T1000 (cell line): ENCODE measurements around the gene LIPC.

Experiments
- DNase-seq: peaks from one replicate; lab custom pipeline; 2025; ENCODE audit warnings: mixed read lengths; lab: John Stamatoyannopoulos, UW

Gene LIPC

DNA sequence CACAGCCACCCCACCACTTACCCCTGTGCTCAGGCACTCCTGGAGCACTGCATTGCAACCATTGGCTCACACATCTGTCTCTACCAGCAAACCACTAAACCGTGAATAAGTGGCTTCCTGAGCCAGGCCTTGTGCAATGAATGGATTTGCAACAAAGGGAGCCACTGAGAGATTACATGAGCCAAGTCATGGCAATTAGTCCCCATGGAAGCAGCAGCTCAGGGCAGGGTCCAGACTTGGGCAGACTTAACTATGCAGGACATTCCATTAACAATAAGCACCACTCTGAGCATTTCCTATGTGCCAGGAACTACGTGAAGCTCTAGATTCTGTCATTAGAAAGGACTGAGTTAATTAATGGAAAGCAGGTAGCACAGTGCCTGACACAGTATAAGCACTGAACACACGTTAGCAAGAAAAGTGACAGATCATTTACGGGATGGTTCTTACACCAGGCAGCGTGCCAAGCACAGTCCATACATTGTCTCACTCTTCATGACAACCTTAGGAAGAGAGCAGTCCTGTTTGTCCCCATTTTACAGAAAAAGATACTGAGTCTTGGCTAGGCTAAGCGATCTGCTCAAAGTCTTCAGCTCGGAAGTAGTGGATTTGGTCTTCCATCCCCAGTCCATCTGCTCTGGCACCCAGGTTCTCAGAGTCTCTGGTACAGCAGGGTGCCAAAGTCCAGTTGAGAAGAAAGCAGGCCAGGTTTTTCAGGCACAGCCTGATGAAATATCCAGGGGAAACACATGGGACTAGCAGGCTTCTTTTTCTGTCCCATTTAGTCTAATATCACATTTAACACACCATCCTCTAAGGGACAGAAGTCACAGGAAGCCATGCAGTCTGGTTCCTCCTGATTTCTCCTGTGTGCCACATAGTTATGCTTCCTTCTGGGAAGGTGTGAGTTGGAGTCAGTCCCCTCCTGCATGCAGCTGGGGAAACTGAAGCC is 44.1 kb downstream of the LIPC start:
- DNase-seq = no peak

DNA sequence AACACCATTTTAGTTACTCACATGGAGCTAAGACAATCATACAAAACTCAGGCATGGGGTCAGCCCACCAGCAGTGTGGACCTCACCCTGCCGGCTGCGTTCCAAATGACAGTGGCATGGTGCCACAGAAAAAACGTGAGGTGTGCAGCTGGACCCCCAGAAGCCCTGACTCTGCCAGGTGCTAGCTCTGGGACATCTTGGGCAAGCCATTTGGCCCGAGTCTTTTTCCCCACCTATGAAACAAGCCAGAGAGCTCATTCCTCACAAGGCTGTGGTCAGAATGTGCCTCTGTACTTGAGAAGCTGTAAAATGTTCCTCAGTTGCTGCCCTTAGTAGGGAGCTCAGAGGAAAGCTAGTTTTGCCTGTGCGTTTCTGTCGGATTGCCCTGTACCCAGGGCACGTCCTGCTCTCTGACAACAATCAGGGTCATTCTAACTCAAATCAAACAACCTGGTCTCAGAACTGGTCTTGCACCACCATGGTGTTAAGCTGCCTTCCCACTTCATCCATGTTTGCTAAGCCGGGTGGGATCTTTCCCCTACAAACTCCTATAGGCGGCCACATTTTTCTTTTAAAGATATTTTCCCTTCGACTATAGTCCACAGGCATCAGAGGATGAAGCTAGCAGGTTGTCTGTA is 44.9 kb downstream of the LIPC start:
- no peak for DNase-seq

DNA sequence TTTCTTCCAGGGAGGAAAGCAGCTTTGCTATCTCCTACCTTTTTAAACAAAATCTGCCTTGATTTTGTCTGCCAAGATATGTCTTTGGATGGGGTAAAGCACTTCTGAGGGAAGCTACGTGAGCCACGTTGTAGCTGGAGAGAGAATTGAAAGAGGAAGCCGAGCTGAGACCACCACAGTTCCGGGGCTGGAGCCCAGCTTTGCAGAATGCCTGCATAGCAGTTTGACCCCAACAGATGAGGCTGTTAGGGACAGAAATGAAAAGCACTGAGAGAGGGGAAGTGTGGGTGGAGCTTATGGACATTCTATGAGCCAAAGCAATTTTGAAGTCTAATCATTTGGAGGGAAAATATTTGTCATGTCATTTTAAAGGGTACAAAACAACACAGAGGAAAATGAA is 45.4 kb downstream of the LIPC start:
- DNase-seq = no peak

DNA sequence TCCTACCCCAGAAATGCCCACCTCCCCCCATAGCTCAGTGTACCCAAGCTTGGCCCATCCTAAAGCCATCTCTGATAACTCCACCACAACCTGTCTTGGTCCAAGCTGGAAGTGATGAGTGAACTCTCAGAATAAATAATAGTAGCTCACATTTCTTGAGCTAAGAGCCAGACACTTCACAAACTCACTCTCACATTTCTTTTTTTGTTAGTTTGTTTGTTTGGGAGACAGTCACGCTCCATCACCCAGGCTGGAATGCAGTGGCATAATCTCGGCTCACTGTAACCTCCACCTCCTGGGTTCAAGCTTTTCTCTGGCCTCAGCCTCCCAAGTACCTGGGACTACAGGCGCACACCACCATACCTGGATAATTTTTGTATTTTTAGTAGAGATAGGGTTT is 46.2 kb downstream of the LIPC start:
- no peak for DNase-seq

DNA sequence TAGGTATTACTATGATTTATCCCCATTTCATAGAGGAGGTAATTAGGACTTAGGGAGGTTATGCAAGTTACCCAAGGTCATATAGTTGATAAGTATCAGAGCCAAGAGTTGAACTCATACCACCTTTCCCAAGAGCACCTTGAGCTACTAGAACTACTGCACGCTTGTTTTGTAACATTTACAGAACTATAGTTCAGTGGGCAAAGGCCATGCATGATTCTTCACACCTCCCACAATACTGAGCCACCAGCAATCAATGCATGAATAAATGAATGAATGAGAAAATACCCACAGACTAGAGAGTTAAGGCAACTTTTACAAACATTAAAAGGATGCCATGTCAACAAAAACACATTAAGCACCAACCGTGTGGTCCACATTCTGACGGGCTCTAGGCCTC is 46.8 kb downstream of the LIPC start:
- DNase-seq = no peak

DNA sequence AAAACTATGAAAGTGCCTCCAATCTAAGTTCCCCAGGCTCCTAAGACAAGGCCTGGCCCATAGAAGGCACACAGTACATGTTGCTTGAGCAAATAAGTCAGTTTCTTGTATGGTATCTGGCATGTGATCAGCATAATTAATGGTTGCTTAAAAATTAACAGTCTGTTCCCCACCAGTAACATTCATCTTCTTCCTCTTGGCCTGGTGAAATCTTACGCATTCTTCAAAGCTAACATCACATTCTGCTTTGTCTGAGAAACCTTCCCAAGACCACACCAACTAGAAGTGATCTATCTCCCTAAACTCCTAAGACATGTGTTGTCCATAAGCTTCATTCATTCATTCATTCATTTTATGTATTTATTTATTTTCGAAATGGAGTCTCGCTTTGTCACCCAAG is 48.1 kb downstream of the LIPC start:
- no peak for DNase-seq

DNA sequence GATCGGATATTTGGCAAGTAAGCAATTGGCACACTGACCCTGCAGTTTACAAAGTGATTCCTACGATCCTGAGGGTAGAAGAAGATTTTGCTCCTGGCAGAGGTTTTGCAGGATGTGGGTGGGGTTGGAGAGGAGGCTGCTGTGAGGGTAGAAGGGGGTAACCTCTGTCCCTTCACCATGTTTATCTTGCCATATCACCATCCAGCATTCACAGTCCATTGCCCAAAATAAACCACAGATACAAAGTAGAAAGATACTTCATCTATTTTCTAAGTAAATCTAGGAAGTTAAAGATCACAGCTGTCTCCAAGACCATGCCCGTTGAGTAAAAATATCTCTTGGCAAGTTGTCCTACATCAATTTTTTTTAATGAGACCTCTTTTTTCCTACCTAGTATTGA is 51.6 kb downstream of the LIPC start:
- DNase-seq = no peak

DNA sequence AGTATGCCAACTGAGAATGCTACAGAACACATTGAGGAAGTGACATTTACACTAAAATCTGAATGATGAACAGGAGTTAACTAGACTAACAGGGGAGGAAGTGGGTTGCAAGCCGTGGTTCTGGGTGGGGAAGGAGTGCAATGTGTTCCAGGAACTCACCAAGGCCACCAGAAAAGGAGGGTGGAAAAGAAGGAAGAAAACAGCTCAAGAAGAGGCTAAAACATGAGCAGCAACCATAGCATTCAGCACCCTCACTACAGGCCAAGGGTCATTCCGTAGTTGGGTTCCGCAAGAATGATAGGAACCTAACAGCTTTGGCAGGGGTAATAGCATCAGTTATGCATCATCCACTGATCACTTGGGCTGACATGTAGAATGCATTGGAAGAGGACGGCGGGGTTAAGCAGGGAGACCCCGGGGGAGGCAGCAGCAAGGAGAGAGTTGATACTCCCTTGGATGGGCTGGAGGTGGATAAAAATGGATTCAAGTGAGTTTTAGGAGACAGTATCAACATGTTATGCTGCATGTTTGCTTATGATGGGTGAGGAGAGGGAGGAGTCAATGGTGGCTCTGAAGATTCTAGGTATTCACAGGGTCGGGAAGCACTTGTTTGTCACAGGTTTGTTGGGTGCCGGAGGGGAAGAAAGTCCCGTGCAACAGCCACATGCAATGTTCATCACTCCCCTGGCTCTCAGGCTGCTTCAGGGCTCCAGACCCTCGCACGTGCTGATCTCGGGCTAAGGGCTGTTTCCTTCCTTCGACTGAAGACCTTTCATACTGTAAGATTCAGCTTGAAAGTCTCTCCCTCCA is 53.2 kb downstream of the LIPC start:
- DNase-seq = no peak

DNA sequence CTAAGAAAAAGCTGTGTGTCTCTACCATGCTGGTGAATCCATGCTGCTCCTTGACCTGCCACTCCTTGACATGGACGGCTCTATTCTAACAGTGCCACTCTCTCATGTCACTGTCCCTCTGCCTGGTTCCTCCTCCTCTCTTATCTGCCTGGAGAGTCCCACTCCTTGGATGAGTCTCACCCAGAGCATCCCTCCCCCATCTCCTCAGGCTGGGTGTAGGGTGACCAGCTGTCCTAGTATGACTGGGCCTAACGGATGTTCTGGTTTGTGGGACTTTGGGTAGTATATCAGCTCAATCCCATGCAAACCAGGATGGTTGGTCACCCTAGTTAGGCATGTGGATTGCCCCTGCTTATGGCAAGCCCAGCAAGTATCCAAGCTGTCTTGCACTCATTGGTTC is 54.3 kb downstream of the LIPC start:
- DNase-seq = no peak

DNA sequence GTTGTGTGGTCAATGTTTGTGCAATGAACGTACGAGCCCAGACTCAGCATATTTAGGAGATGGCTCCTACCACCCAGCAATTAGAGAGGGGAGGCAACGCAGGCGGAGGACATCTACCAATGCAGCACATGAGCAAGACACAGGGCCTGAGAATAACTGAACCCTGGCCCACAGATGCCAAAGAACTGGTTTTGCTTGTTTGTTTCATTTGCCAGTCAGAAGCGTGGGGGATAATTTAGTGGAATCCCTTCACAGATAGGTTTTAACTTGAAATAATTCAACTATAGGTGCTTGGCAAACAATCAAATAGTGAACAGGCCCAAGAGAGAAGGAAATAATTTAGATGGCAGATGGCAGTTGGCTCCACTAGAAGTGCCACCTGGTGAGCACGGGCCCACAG is 54.8 kb downstream of the LIPC start:
- DNase-seq = no peak

DNA sequence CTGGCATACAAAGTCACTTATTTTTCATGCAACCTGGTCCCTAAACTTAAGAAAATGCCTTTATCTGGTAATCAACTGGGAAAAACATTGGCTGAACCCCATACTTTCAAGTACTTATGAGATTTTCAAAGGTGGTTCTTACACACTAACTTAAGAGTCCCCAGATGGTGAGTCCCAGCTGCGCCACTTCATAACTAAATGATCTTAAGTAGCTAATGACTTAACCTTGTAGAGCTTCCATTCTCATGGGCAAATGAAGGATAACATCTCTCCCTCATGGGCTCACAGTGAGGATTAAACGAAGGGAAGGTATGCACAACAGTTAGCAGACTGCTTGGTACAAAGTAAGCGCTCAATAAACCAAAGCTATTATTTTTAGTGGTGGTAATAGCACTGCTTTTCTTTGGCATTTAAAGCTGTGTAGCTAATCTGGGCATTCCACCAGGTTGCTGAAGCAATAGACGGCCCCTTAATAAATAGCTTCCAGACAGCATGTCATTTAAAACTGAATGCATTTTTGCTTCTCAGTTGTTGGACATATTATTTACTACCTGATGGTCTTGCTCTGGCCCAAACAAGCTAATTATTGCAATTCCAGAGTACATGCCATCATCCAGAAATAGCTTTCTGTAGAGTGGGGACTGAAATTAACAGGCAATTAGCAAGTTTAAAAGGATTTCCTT is 55.4 kb downstream of the LIPC start:
- no peak for DNase-seq

DNA sequence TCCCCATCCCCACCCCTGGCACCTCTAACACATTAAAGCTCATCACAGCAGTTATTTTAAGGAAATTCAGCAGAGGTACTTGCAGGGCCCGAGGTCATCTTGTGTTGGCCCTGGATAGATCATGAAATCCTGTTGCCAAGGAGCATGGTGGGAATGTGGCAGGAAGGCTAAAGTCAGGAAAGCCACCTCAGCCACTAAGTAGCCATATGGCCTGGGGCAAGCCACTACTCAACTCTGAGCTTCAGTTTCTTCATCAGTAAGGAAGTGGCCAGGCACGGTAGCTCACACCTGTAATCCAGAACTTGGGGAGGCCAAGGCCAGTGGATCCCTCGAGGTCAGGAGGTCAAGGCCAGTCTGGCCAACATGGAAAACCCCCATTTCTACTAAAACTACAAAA is 55.9 kb downstream of the LIPC start:
- DNase-seq = no peak

DNA sequence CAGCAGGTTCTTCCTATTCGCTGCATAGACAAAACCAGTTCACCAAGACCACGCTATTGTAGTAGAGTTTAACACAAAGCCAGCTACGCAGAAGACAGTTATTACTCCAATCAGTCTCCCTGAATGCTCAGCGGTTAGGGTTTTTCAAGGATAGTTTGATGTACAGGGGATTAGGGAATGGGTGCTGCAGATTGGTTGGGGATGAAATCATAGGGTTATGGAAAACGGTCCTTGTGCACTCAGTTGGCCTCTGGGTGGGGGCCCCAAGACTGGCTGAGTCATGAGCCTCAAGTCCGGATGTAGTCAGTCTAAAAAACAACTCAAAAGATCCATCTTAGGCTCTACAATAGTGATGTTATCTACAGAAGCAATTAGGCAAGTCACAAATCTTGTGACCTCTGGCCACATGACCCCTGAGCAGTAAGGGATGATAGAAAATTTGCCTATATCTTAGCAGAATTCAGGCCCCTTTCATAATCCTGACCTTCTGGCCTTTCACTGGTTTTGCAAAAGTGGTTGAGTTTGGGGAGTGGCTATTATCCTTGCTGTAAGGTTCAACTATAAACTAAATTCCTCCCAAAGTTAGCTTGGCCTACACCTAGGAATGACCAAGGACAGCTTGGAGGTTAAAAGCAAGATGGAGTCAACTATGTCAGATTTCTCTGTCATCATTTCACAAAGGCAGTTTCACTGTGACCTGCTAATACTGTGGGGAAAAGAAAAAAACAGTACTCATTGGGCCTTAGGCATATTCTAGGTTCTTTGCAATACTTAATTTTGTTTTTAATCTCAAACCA is 57.7 kb downstream of the LIPC start:
- no peak for DNase-seq

DNA sequence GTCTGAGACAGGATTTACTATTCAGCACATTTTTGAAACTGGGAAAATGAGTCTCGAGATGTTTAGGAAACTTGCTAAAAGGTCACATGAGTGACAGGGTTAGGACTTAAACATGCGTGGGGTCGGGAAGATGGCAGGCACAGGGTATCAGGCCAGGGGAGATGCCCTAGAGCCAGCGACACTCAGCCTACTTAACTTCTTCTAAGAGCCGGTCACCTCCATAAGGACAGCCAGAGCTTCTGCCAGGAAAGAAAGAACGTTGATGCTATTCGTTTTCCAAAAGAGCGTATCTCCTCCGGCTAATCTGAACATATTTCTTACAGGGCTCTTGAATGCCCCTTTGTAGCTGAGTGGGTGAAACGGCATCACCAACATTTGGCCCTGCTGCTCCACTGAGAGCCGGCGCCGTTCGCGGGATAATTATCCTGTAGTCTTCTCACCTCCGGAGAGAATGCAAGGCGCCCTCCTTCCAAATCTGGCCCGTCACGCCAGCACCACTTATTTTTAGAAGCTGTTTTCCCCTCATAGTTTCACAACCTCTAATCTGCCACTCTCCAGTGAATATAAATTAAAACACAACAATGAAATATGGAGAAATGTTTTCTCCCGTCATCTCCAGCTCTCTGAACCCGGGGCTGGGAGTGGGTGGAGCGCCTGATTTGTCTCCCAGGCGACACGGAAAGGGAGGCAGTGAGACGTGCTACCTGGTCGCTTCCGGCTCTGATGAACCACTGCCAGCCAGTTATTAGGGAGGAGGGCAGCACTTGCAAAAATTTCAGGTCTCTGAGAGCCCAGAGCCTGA is 58.5 kb downstream of the LIPC start:
- no peak for DNase-seq

DNA sequence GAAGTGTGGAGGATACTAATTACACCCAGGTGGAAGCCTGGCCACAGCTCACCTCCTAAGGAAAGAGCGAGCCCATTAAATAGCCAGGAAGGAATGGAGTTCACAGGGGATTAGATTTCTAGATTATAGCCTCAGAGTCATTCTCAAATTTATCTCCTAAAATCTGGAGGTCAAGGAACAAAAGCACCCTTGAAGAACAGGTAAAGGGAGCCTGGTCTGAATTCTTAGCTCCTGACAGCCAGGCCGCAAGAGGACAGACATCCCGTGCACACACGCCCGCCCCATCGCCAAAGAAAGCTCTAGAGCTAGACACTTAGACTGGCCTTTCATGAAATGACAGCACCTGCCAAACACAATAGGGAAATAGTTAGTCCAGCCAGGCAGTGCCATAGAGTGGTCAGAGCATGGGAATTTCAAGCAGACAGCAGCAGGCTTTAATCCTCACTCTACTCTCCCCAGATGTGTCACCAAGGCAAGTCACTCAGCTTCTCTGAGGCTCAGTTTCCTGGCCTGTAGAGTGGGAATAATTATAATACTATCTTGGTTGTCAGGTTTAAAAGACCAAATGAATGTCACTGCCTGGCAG is 59.2 kb downstream of the LIPC start:
- DNase-seq = no peak

DNA sequence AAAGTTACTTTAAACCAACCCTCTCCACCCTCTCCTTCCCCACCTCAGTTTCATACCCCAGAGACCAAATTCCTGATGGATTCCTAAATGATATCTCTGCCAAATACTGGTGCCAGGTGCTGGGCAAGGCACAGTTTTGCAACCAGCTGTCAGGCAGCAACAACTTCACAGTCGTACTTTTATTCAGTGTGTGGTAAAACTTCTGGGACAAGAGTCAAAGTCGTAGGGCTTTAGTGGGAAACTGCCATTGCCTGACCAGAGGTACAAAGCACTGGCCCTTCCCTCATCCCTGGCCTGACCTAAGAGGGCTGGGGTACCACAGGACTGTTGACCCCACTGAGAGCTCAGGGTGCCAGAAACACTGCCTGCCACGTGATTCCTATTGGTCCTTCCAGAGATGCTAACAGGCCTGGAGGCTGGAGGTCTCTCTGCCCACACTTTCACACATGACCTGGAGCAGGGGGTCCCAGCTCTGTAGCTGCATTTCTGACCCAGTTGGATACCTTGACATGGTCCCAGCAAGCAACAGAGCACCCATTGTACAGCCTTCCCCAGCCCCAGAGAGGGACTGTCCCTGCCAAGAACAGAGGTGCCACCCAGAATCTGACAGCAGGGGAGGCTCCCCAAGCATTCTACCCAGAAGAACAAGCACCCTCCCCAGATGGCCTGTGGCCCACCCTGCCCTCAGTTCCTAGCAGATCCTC is 59.9 kb downstream of the LIPC start:
- DNase-seq = no peak

DNA sequence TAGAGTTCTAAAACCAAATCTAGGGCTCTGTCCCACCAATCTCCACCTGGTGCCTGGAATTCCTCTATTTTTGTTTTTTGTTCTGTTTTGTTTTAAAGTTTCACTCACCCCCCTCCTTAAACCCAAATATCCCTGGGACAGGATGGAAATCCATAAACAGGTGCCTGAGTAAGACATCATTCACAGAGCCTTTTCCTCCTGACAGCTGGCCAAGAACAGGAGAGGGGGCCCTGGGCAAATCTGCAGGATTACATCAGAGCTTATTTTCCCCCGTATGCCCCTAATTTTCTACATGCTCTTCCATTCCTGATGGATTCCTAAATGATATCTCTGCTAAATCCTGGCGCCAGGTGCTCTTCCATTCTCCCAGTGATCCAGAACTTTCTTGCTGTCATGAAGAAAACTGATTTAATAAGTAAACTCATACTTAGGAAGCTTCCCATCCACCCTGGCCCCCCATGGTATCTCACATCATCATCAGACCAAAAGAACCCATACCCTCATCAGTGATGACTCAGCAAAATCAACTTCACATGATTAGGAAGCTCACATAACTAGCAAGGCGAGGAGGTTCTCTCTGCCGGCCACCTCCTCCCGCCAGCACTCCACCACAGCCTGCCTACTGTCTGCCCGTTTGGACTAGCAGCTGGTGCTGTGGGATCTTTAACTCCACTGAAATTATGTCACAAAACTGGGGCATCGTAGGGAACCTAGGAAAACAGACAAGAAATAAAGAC is 61.0 kb downstream of the LIPC start:
- no peak for DNase-seq

DNA sequence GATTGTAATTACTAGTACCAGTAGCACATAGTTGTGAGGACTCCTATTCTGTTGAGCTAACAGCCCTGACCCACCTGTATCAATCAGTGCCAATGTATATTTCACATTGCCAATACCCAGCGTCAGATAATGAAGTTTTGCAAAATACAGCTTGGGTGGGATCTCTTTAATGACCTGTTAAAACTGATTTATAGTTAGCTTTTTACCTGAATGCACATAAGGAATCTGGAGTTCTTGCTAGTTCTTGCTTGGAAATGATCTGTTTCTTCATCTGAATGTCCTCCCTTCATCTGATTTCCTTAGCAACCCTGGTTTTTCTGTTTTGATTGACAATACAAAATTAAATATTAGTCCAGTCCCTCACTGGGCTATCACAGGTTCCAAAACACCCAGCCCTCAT is 62.8 kb downstream of the LIPC start:
- DNase-seq = no peak
